Activated T-cell treated with anti-CD3 and anti-CD28 coated beads, Interleukin-2, amount 50 U/mL, for 72 hours (primary cell): ENCODE results near the gene CNTNAP5. TPM values are rescaled to one million over a fixed set of nuclear protein-coding genes. Genes with fewer than 3 reads are reported as not detected.

Experiments used
- ATAC-seq, 2 donors: fragments of 150-1000 bp; cut with Tn5 transposase; replicated peaks in 1 of 2; 2 replicates each; pipeline ENCODE4 v1.10.0; 2021; ENCODE audit warnings: moderate library complexity in 2 of 2, mild to moderate bottlenecking in 1 of 2
- DNase-seq, 2 donors: peaks; one replicate each; pipeline ENCODE4 v3.0.0; 2021 to 2022; ENCODE audit warnings: mixed read lengths in 1 of 2
- H3K27ac Mint-ChIP-seq: one replicate; pipeline ENCODE4 v1.8.0; 2022; ENCODE audit warnings: mild to moderate bottlenecking, moderate library complexity, mixed read lengths
- H3K27me3 Mint-ChIP-seq: one replicate; pipeline ENCODE4 v1.8.0; 2022; ENCODE audit warnings: low read depth, mixed read lengths
- H3K36me3 Mint-ChIP-seq, 2 donors: one replicate each; pipeline ENCODE4 v1.8.0; 2022; ENCODE audit warnings: mixed read lengths in 2 of 2, mild to moderate bottlenecking in 1 of 2; ENCODE audit not compliant: insufficient read depth in 2 of 2
- H3K4me1 Mint-ChIP-seq: one replicate; pipeline ENCODE4 v1.8.0; 2022; ENCODE audit warnings: low read depth, mixed read lengths
- H3K4me3 Mint-ChIP-seq, 2 donors: one replicate each; pipeline ENCODE4 v1.8.0; 2022; ENCODE audit warnings: mild to moderate bottlenecking in 2 of 2, mixed read lengths in 2 of 2, moderate library complexity in 2 of 2
- H3K9me3 Mint-ChIP-seq, 2 donors: one replicate each; pipeline ENCODE4 v1.8.0; 2022; ENCODE audit warnings: mixed read lengths in 2 of 2
- total RNA-seq, 2 donors: library from RNA; stranded (reverse); gene quantifications; one replicate each; pipeline ENCODE4 v1.2.3, GENCODE V29; 2022

CNTNAP5 gene
- total RNA-seq, 2 donors from 2014 or later: not detected

GRCh38 chr2:124959581-124959980 lies 934.5 kb downstream of the CNTNAP5 start:
- no peak overlapping the region for H3K27ac Mint-ChIP-seq
- no peak for DNase-seq

GRCh38 chr2:124961132-124961531 lies 936.0 kb downstream of the CNTNAP5 start:
- Mint-ChIP-seq H3K4me3 (no peak overlapping the region), H3K27ac (no peak overlapping the region), H3K27me3 (no peaks in the 10 kb centered on the region), H3K36me3 (peaks cover 0 to 2% of the 10 kb centered on the region in 2 donors), H3K4me1 (no peaks in the 10 kb centered on the region), H3K9me3 (peaks cover 0 to 3% of the 10 kb centered on the region in 2 donors)
- no peak for DNase-seq
- ATAC-seq: no peak

More at GRCh38 chr2:124959581-124959980, 934.5 kb downstream of the CNTNAP5 start:
- no peak for ATAC-seq
- Mint-ChIP-seq H3K9me3 (peaks cover 0 to 5% of the 10 kb centered on the region in 2 donors), H3K4me3 (no peak overlapping the region), H3K36me3 (peaks cover 0 to 2% of the 10 kb centered on the region in 2 donors), H3K27me3 (no peaks in the 10 kb centered on the region), H3K4me1 (no peaks in the 10 kb centered on the region)
